Fibroblast of lung (primary cell): ENCODE results near the gene POLD3.

Source experiments
- EZH2 ChIP-seq: IDR thresholded peaks from 2 replicates; pipeline ENCODE4 v1.5.1; 2012; ENCODE audit warnings: low read length, control low read depth, mild to moderate bottlenecking; ENCODE audit errors: missing control alignments
- TF ChIP-seq, protein P1 (sequence below), 2 donors: IDR thresholded peaks in 1 of 2; conservative IDR thresholded peaks in 1 of 2; 1 replicate in 1 of 2; 2 replicates in 1 of 2; pipeline ENCODE4 v1.5.1; 2011 to 2012; ENCODE audit warnings: low read length in 2 of 2, control low read depth in 1 of 2, inconsistent platforms in 1 of 2, low read depth in 1 of 2, mild to moderate bottlenecking in 1 of 2

DNA sequence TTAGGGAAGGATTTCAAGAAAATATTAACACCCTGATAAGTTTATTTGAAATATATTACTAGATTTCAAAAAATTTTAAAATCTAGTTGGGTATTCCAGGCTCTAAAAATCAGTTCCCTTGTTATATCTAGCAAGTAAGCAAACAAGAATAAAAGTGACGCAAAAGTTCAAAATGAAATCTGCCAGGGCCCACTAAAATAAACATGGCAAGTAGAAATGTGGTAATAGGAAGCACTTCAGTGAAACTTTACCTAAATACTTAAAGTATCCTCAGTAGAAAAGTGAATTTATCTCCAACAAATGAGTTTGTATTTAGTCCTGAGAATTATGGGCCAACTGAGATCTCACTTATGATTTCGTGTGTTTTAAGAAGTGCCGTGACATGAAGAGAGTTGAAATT is 23.6 kb downstream of the POLD3 start:
- TF ChIP-seq, protein P1, sequence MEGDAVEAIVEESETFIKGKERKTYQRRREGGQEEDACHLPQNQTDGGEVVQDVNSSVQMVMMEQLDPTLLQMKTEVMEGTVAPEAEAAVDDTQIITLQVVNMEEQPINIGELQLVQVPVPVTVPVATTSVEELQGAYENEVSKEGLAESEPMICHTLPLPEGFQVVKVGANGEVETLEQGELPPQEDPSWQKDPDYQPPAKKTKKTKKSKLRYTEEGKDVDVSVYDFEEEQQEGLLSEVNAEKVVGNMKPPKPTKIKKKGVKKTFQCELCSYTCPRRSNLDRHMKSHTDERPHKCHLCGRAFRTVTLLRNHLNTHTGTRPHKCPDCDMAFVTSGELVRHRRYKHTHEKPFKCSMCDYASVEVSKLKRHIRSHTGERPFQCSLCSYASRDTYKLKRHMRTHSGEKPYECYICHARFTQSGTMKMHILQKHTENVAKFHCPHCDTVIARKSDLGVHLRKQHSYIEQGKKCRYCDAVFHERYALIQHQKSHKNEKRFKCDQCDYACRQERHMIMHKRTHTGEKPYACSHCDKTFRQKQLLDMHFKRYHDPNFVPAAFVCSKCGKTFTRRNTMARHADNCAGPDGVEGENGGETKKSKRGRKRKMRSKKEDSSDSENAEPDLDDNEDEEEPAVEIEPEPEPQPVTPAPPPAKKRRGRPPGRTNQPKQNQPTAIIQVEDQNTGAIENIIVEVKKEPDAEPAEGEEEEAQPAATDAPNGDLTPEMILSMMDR (conservative IDR thresholded peaks at IDR 0.05 in 1 of 2, IDR thresholded peaks at IDR 0.05 in 1 of 2; ENCODE audit: low read depth in 1 of 2, low read length in 2 of 2), result no peak
- TF ChIP-seq EZH2, result no peak
